SH-SY5Y (cell line): ENCODE measurements around the gene CFAP99.

Experiments used
- GATA2 ChIP-seq: IDR thresholded peaks from 2 replicates; pipeline ENCODE4 v1.6.1; 2011; ENCODE audit warnings: mild to moderate bottlenecking, low read depth, low read length
- GATA3 ChIP-seq: IDR thresholded peaks from 2 replicates; pipeline ENCODE4 v1.6.1; 2011; ENCODE audit warnings: low read depth, mild to moderate bottlenecking, low read length, moderate library complexity

DNA sequence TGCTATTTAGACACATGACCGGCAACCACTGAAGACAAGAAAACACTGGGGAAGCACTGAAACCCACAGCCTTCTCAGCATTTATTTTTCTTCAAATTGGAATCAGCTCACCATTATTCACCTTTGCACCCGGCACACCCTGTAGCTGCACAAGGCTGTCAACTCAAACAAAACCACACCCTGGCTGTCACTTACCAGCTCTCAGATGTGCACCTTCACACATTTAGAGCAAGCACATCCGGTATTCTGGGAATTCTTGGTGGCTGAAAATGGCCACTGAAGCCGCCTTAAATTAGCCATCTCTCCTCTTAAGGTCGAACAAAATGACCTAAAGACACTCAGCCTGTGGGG lies 6.2 kb upstream of the CFAP99 start:
- TF ChIP-seq GATA2 (no peak), GATA3 (no peak)
